PC-3 (cell line): Measurements from ENCODE around the gene B4GALT2.

Source experiments
- CTCF ChIP-seq: fragments of 300-600 bp; sonication (generic); conservative IDR thresholded peaks from 2 replicates; pipeline ENCODE4 v1.5.1; 2017; ENCODE audit warnings: antibody characterized with exemption, low read depth, mild to moderate bottlenecking, low read length
- EZH2 ChIP-seq: fragments of 300-600 bp; sonication (generic); IDR thresholded peaks from one replicate; pipeline ENCODE4 v1.6.1; 2017; ENCODE audit warnings: antibody characterized with exemption, mild to moderate bottlenecking, low read length; ENCODE audit not compliant: unreplicated experiment
- EZH2phosphoT487 ChIP-seq: fragments of 300-600 bp; sonication (generic); IDR thresholded peaks from 2 replicates; pipeline ENCODE4 v1.6.1; 2018; ENCODE audit warnings: mild to moderate bottlenecking, antibody characterized with exemption, low read length, borderline replicate concordance

- TF ChIP-seq CTCF: no peak
- no peak for TF ChIP-seq EZH2
- no peak for TF ChIP-seq EZH2phosphoT487
Observed at GRCh38 chr1:43944860-43945259, 34.1 kb upstream of the B4GALT2 start.
